HL-60 (cell line): Measurements from ENCODE around the gene SNX9.

ENCODE experiments used
- CTCF ChIP-seq: IDR thresholded peaks from one replicate; pipeline ENCODE4 v1.5.1; 2011; ENCODE audit warnings: low read length, control low read depth, inconsistent platforms; ENCODE audit not compliant: insufficient read depth
- GABPA ChIP-seq: IDR thresholded peaks from 2 replicates; pipeline ENCODE4 v1.6.1; 2012; ENCODE audit warnings: low read depth
- POLR2AphosphoS5 ChIP-seq: IDR thresholded peaks from 2 replicates; pipeline ENCODE4 v1.6.1; 2012; ENCODE audit warnings: low read depth
- SPI1 ChIP-seq: IDR thresholded peaks from 2 replicates; pipeline ENCODE4 v1.6.1; 2012; ENCODE audit warnings: low read depth, mild to moderate bottlenecking, borderline replicate concordance
- TF ChIP-seq, protein P1 (sequence below): IDR thresholded peaks from 2 replicates; pipeline ENCODE4 v1.6.1; 2012; ENCODE audit warnings: low read depth; ENCODE audit not compliant: insufficient replicate concordance

- TF ChIP-seq CTCF: no peak
- no peak for TF ChIP-seq POLR2AphosphoS5
- TF ChIP-seq, protein P1, sequence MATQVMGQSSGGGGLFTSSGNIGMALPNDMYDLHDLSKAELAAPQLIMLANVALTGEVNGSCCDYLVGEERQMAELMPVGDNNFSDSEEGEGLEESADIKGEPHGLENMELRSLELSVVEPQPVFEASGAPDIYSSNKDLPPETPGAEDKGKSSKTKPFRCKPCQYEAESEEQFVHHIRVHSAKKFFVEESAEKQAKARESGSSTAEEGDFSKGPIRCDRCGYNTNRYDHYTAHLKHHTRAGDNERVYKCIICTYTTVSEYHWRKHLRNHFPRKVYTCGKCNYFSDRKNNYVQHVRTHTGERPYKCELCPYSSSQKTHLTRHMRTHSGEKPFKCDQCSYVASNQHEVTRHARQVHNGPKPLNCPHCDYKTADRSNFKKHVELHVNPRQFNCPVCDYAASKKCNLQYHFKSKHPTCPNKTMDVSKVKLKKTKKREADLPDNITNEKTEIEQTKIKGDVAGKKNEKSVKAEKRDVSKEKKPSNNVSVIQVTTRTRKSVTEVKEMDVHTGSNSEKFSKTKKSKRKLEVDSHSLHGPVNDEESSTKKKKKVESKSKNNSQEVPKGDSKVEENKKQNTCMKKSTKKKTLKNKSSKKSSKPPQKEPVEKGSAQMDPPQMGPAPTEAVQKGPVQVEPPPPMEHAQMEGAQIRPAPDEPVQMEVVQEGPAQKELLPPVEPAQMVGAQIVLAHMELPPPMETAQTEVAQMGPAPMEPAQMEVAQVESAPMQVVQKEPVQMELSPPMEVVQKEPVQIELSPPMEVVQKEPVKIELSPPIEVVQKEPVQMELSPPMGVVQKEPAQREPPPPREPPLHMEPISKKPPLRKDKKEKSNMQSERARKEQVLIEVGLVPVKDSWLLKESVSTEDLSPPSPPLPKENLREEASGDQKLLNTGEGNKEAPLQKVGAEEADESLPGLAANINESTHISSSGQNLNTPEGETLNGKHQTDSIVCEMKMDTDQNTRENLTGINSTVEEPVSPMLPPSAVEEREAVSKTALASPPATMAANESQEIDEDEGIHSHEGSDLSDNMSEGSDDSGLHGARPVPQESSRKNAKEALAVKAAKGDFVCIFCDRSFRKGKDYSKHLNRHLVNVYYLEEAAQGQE: no peak
- TF ChIP-seq GABPA: no peak
- TF ChIP-seq SPI1: no peak
These were observed 144.0 kb downstream of the SNX9 start for GRCh38 chr6:157967020-157967419.
